Loucy (cell line): ENCODE measurements around the gene ERICH6.

ENCODE experiments used
- H2AFZ ChIP-seq: fragments of 200-600 bp; sonication (generic); 2 replicates; pipeline ENCODE4 v1.6.0; 2016; ENCODE audit warnings: antibody characterized with exemption, mild to moderate bottlenecking, low read length, moderate library complexity
- H3F3A ChIP-seq: fragments of 200-600 bp; 2 replicates; pipeline ENCODE4 v1.6.0; 2016; ENCODE audit warnings: antibody characterized with exemption, low read depth, mild to moderate bottlenecking
- H3K27me3 ChIP-seq: fragments of 200-600 bp; sonication (generic); 2 replicates; pipeline ENCODE4 v1.6.1; 2014; ENCODE audit warnings: low read length, mild to moderate bottlenecking; ENCODE audit not compliant: insufficient read depth, poor library complexity, severe bottlenecking
- H3K36me3 ChIP-seq: fragments of 200-600 bp; sonication (generic); 2 replicates; pipeline ENCODE4 v1.6.1; 2016; ENCODE audit warnings: low read length; ENCODE audit not compliant: insufficient read depth
- H3K4me1 ChIP-seq: fragments of 200-600 bp; sonication (generic); 2 replicates; pipeline ENCODE4 v1.5.1; 2014; ENCODE audit warnings: low read length, mild to moderate bottlenecking; ENCODE audit not compliant: insufficient read depth, poor library complexity, severe bottlenecking
- H3K4me2 ChIP-seq: fragments of 200-600 bp; sonication (generic); 2 replicates; pipeline ENCODE4 v1.6.0; 2014; ENCODE audit warnings: antibody characterized with exemption, low read length, low read depth, mild to moderate bottlenecking; ENCODE audit not compliant: poor library complexity, severe bottlenecking
- H3K4me3 ChIP-seq: fragments of 200-600 bp; sonication (generic); 2 replicates; pipeline ENCODE4 v1.5.1; 2014; ENCODE audit warnings: low read length, mild to moderate bottlenecking, mixed read lengths; ENCODE audit not compliant: poor library complexity, severe bottlenecking
- H3K79me2 ChIP-seq: fragments of 200-600 bp; sonication (generic); 2 replicates; pipeline ENCODE4 v1.6.1; 2014; ENCODE audit warnings: low read length; ENCODE audit not compliant: insufficient read depth
- H3K9ac ChIP-seq: fragments of 200-600 bp; sonication (generic); 2 replicates; pipeline ENCODE4 v1.6.0; 2014; ENCODE audit warnings: mild to moderate bottlenecking, low read depth, low read length, moderate library complexity; ENCODE audit not compliant: poor library complexity, severe bottlenecking
- H3K9me2 ChIP-seq: fragments of 200-600 bp; sonication (generic); replicated peaks from 2 replicates; pipeline ENCODE4 v1.6.1; 2016; ENCODE audit warnings: low read depth, low read length, mixed read lengths
- H3K9me3 ChIP-seq: fragments of 200-600 bp; sonication (generic); 2 replicates; pipeline ENCODE4 v1.6.1; 2014; ENCODE audit warnings: mild to moderate bottlenecking, antibody characterized with exemption, low read length, low read depth; ENCODE audit not compliant: insufficient read depth
- H4K20me1 ChIP-seq: fragments of 200-600 bp; sonication (generic); 2 replicates; pipeline ENCODE4 v1.6.0; 2014; ENCODE audit warnings: antibody characterized with exemption, low read length, mild to moderate bottlenecking; ENCODE audit not compliant: insufficient read depth, poor library complexity, severe bottlenecking
- CTCF ChIP-seq: fragments of 200-600 bp; sonication (generic); conservative IDR thresholded peaks from 2 replicates; pipeline ENCODE4 v1.5.1; 2014; ENCODE audit warnings: mild to moderate bottlenecking, antibody characterized with exemption, low read length
- EZH2phosphoT487 ChIP-seq: fragments of 200-600 bp; IDR thresholded peaks from 2 replicates; pipeline ENCODE4 v1.6.1; 2018; ENCODE audit warnings: antibody characterized with exemption, mild to moderate bottlenecking, moderate library complexity, borderline replicate concordance

The ERICH6 gene

GRCh38 chr3:150743508-150743907, 39.8 kb upstream of the ERICH6 start:
- no peaks in the 10 kb centered on the region for H3K9me2 ChIP-seq
- TF ChIP-seq EZH2phosphoT487 (no peak), CTCF (no peak)
- no peak overlapping the region for H3K4me3 ChIP-seq
- no peaks in the 10 kb centered on the region for H3K27me3 ChIP-seq
- H3K36me3 ChIP-seq, result peaks cover 23% of the 10 kb centered on the region; the same call in 1 of the 2 replicates
- no peak overlapping the region for H2AFZ ChIP-seq
- no peaks in the 10 kb centered on the region for H3K9me3 ChIP-seq
- H4K20me1 ChIP-seq, result peaks cover 17% of the 10 kb centered on the region
- H3K79me2 ChIP-seq, result peaks cover 62% of the 10 kb centered on the region
- H3K9ac ChIP-seq, result no peak overlapping the region
- H3K4me2 ChIP-seq, result no peak overlapping the region
- H3F3A ChIP-seq, result no peaks in the 10 kb centered on the region
- no peaks in the 10 kb centered on the region for H3K4me1 ChIP-seq

DNA sequence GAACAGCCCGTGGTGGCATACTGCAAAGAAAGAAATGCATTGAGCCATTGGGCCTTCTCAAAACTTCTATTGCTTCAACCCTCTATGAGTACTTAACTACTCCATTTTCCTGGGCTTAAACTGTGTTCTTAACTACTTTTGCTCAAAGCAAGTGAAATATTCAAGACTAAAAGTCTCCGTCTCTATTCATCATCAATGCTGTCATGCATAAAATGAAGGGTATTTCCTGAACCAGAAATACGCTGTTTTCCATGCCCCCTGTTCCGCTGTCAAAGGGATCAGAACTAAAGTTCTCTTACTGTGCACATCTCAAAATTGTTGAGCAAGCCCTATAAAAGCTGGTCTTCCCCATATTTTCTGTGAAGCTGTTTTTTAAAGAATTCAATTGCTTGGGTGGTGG, 39.0 kb upstream of the ERICH6 start:
- Histone ChIP-seq H3K9me3 (no peaks in the 10 kb centered on the region), H3K9me2 (no peaks in the 10 kb centered on the region), H2AFZ (no peak overlapping the region), H3K79me2 (peaks cover 54% of the 10 kb centered on the region), H4K20me1 (peaks cover 11% of the 10 kb centered on the region), H3K9ac (no peak overlapping the region), H3K4me3 (no peak overlapping the region), H3K27me3 (no peaks in the 10 kb centered on the region), H3K36me3 (peaks cover 23% of the 10 kb centered on the region; the same call in 1 of the 2 replicates), H3K4me1 (no peaks in the 10 kb centered on the region), H3F3A (no peaks in the 10 kb centered on the region), H3K4me2 (no peak overlapping the region)
- TF ChIP-seq EZH2phosphoT487 (no peak), CTCF (no peak)

DNA sequence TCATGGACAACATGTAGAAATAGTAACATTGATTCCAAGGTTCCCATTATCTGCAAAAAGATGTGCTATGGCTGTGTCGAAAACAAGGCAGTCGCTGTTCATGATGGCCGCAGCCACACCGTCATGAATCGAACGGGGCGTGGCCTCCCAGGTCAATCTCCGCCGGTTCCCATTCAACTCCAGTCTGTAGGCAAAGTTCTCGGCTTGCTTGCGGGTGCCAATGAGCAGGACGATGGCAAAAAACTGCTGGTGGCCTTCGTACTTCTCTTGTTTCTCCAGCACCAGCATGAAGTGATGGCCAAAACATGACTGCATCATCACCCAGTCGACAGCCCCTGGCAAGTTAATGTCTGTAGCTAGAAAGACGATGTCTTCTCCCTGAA, 38.4 kb upstream of the ERICH6 start:
- H3K4me1 ChIP-seq, result no peaks in the 10 kb centered on the region
- H3K4me2 ChIP-seq, result no peak overlapping the region
- H4K20me1 ChIP-seq, result peaks cover 8% of the 10 kb centered on the region
- H3K9ac ChIP-seq, result no peak overlapping the region
- H3F3A ChIP-seq, result no peaks in the 10 kb centered on the region
- TF ChIP-seq EZH2phosphoT487 (no peak), CTCF (no peak)
- H3K9me2 ChIP-seq, result no peaks in the 10 kb centered on the region
- no peak overlapping the region for H3K4me3 ChIP-seq
- H3K36me3 ChIP-seq, result peaks cover 23% of the 10 kb centered on the region; the same call in 1 of the 2 replicates
- H3K9me3 ChIP-seq, result no peaks in the 10 kb centered on the region
- peaks cover 48% of the 10 kb centered on the region for H3K79me2 ChIP-seq
- H3K27me3 ChIP-seq, result no peaks in the 10 kb centered on the region
- H2AFZ ChIP-seq, result no peak overlapping the region
